ENCODE results near the gene PCDHA1.
"Not testable (repeated sequence)": the region's sequence is repeated elsewhere in the genome, so short reads cannot be mapped to it uniquely, and the experiment has no call there.

The PCDHA1 gene

GRCh38 chr5:140869555-140869886 lies 83.6 kb downstream of the PCDHA1 start:
- H4K20me1 ChIP-seq (ENCODE audit: insufficient read depth) = no peaks in the 10 kb centered on the region
- H2AFZ ChIP-seq (ENCODE audit: low read depth) = no peak overlapping the region
- TF ChIP-seq CTCF (conservative IDR thresholded peaks at IDR 0.05; ENCODE audit: low read depth, low read length) = no peak
- no peak overlapping the region for H3K9ac ChIP-seq
- H3K36me3 ChIP-seq (ENCODE audit: insufficient read depth) = no peaks in the 10 kb centered on the region
- H3K4me3 ChIP-seq (IDR thresholded peaks at IDR 0.05; ENCODE audit: insufficient read depth, low read depth, low read length) = no peak overlapping the region
- no peaks in the 10 kb centered on the region for H3K4me1 ChIP-seq (ENCODE audit: low read depth, poor library complexity, severe bottlenecking)
- no peaks in the 10 kb centered on the region for H3K79me2 ChIP-seq (ENCODE audit: insufficient read depth, low read depth)
- H3K4me2 ChIP-seq = no peak overlapping the region
- no peaks in the 10 kb centered on the region for H3K27me3 ChIP-seq (ENCODE audit: insufficient read depth, low read depth)
- H3K27ac ChIP-seq = no peak overlapping the region

GRCh38 chr5:140870221-140871201 lies 84.6 kb downstream of the PCDHA1 start:
- Histone ChIP-seq H3K79me2 (ENCODE audit: insufficient read depth, low read depth) (no peaks in the 10 kb centered on the region), H2AFZ (ENCODE audit: low read depth) (no peak overlapping the region), H3K36me3 (ENCODE audit: insufficient read depth) (no peaks in the 10 kb centered on the region), H3K4me1 (ENCODE audit: low read depth, poor library complexity, severe bottlenecking) (no peaks in the 10 kb centered on the region), H3K4me2 (no peak overlapping the region), H4K20me1 (ENCODE audit: insufficient read depth) (no peaks in the 10 kb centered on the region), H3K4me3 (IDR thresholded peaks at IDR 0.05; ENCODE audit: insufficient read depth, low read depth, low read length) (no peak overlapping the region), H3K9ac (no peak overlapping the region), H3K27me3 (ENCODE audit: insufficient read depth, low read depth) (no peaks in the 10 kb centered on the region), H3K27ac (no peak overlapping the region)
- TF ChIP-seq CTCF (conservative IDR thresholded peaks at IDR 0.05; ENCODE audit: low read depth, low read length) = no peak

GRCh38 chr5:140875085-140876065 lies 89.4 kb downstream of the PCDHA1 start, which contains the start of gene PCDHA12:
Gene PCDHA12 (plus strand): TSS chr5:140875308. CDS start chr5:140875473, 165 bp downstream.
- no peak within 1 kb of the TSS for H3K4me2 ChIP-seq

GRCh38 chr5:140876541-140877261 lies 90.8 kb downstream of the PCDHA1 start:
- H3K36me3 ChIP-seq (ENCODE audit: insufficient read depth); H4K20me1 ChIP-seq (ENCODE audit: insufficient read depth); H3K4me3 ChIP-seq (IDR thresholded peaks at IDR 0.05; ENCODE audit: insufficient read depth, low read depth, low read length); H3K27ac ChIP-seq; H3K4me2 ChIP-seq; H2AFZ ChIP-seq (ENCODE audit: low read depth); H3K79me2 ChIP-seq (ENCODE audit: insufficient read depth, low read depth); H3K27me3 ChIP-seq (ENCODE audit: insufficient read depth, low read depth); H3K4me1 ChIP-seq (ENCODE audit: low read depth, poor library complexity, severe bottlenecking); H3K9ac ChIP-seq: not testable (repeated sequence)

More at GRCh38 chr5:140875085-140876065, 89.4 kb downstream of the PCDHA1 start, which contains the start of gene PCDHA12:
- no peaks in the 10 kb centered on the region for H4K20me1 ChIP-seq (ENCODE audit: insufficient read depth)
- no peaks in the 10 kb centered on the region for H3K36me3 ChIP-seq (ENCODE audit: insufficient read depth)
- H2AFZ ChIP-seq (ENCODE audit: low read depth) = no peak within 1 kb of the TSS
- no peak within 1 kb of the TSS for H3K27ac ChIP-seq
- H3K4me1 ChIP-seq (ENCODE audit: low read depth, poor library complexity, severe bottlenecking) = no peaks in the 10 kb centered on the region
- H3K27me3 ChIP-seq (ENCODE audit: insufficient read depth, low read depth) = no peaks in the 10 kb centered on the region
- H3K79me2 ChIP-seq (ENCODE audit: insufficient read depth, low read depth) = no peaks in the 10 kb centered on the region
- no peak within 1 kb of the TSS for H3K4me3 ChIP-seq (IDR thresholded peaks at IDR 0.05; ENCODE audit: insufficient read depth, low read depth, low read length)
- TF ChIP-seq CTCF (conservative IDR thresholded peaks at IDR 0.05; ENCODE audit: low read depth, low read length) = no peak
- no peak within 1 kb of the TSS for H3K9ac ChIP-seq

All from KMS-11 (cell line).